Measurements from ENCODE around the gene POP4.

- TF ChIP-seq CTCF (conservative IDR thresholded peaks at IDR 0.05; ENCODE audit: low read depth, low read length): no peak
- TF ChIP-seq CEBPB (IDR thresholded peaks at IDR 0.05; ENCODE audit: low read depth, low read length): no peak
- no peak for TF ChIP-seq RAD21 (IDR thresholded peaks at IDR 0.05; ENCODE audit: low read length)
- no peak for TF ChIP-seq POLR2A (IDR thresholded peaks at IDR 0.05; ENCODE audit: low read depth, low read length)
- TF ChIP-seq MAFK (IDR thresholded peaks at IDR 0.05; ENCODE audit: low read depth, low read length): no peak
- no peak for TF ChIP-seq RFX5 (IDR thresholded peaks at IDR 0.05; ENCODE audit: low read depth, low read length)
- TF ChIP-seq FOS (IDR thresholded peaks at IDR 0.05; ENCODE audit: low read depth, low read length): no peak
- TF ChIP-seq USF2 (IDR thresholded peaks at IDR 0.05; ENCODE audit: low read depth, low read length): no peak
- no peak for TF ChIP-seq ELK1 (IDR thresholded peaks at IDR 0.05; ENCODE audit: borderline replicate concordance, low read depth, low read length)
- no peak for TF ChIP-seq SMC3 (IDR thresholded peaks at IDR 0.05; ENCODE audit: low read depth, low read length)
- TF ChIP-seq MAZ (IDR thresholded peaks at IDR 0.05; ENCODE audit: borderline replicate concordance, low read depth, low read length): no peak
Measured at GRCh38 chr19:29641597-29641996, 35.5 kb downstream of the POP4 start.
